Mesodermal cell (in vitro differentiated cells): ENCODE results near the gene NUP210L.
"Not testable (repeated sequence)": the region's sequence is repeated elsewhere in the genome, so short reads cannot be mapped to it uniquely, and the experiment has no call there.

Experiments
- H3K27ac ChIP-seq: 2 replicates; pipeline ENCODE4 v1.7.0; 2013; ENCODE audit warnings: mild to moderate bottlenecking, low read depth, low read length, moderate library complexity; ENCODE audit not compliant: severe bottlenecking
- H3K36me3 ChIP-seq: 2 replicates; pipeline ENCODE4 v1.7.1; 2013; ENCODE audit warnings: mild to moderate bottlenecking, low read length, moderate library complexity; ENCODE audit not compliant: control insufficient read depth, insufficient read depth
- H3K4me1 ChIP-seq: one replicate; pipeline ENCODE4 v1.7.1; 2013; ENCODE audit warnings: mild to moderate bottlenecking, low read length; ENCODE audit not compliant: insufficient read depth, control insufficient read depth, poor library complexity, severe bottlenecking
- H3K4me3 ChIP-seq: 2 replicates; pipeline ENCODE4 v1.7.0; 2013; ENCODE audit warnings: low read length, control low read depth, mild to moderate bottlenecking; ENCODE audit not compliant: insufficient read depth, poor library complexity, severe bottlenecking; ENCODE audit errors: extremely low read depth
- H3K9me3 ChIP-seq: 2 replicates; pipeline ENCODE4 v1.7.1; 2013; ENCODE audit warnings: mild to moderate bottlenecking, low read length, moderate library complexity; ENCODE audit not compliant: control insufficient read depth
- WGBS, 2 experiments: methylation state at CpG; one replicate each; pipeline ENCODE4 v1.1.5; 2013; ENCODE audit warnings: missing lambda C conversion rate in 2 of 2; ENCODE audit not compliant: insufficient coverage in 2 of 2; 5-methylcytosine and 5-hydroxymethylcytosine counted together

Gene NUP210L

DNA sequence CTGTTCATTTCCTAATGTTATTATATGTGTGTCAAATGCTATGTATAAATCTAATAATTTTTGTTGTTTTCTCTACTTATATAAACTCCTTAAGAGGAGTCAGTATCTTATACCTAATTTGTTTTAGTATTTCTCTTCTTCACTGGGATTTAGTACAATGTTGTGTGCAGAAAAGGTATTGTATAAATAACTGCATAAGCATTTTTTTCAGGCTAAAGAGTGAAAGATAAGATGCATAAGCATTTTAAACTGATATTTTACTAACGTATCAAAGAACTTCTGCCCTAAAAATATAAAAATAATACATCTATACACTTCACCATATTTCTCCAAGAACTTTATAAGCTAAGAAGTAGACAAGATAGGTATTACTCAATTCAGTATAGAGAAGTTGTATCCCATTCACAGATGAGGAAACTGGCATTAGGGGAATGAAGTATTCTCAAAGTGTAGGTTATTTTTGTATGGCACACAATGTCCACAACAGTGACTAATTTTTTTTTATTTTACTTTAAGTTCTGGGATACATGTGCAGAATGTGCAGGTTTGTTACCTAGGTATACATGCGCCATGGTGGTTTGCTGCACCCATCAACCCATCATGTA is 59.3 kb downstream of the NUP210L start:
- H3K9me3 ChIP-seq, result no peaks in the 10 kb centered on the region
- no peaks in the 10 kb centered on the region for H3K4me1 ChIP-seq
- no peaks in the 10 kb centered on the region for H3K36me3 ChIP-seq
- H3K4me3 ChIP-seq, result no peak overlapping the region
- no peak overlapping the region for H3K27ac ChIP-seq
- 100% methylated on average over 1 of the region's 2 CpGs for WGBS, 2 experiments

- Histone ChIP-seq H3K9me3 (no peaks in the 10 kb centered on the region), H3K4me1 (no peaks in the 10 kb centered on the region), H3K4me3 (no peak overlapping the region), H3K27ac (no peak overlapping the region), H3K36me3 (no peaks in the 10 kb centered on the region)
- WGBS, 2 experiments, result no CpG with 5 or more reads among the region's 4 CpGs
Measured at GRCh38 chr1:154094411-154094810, 60.5 kb downstream of the NUP210L start.

DNA sequence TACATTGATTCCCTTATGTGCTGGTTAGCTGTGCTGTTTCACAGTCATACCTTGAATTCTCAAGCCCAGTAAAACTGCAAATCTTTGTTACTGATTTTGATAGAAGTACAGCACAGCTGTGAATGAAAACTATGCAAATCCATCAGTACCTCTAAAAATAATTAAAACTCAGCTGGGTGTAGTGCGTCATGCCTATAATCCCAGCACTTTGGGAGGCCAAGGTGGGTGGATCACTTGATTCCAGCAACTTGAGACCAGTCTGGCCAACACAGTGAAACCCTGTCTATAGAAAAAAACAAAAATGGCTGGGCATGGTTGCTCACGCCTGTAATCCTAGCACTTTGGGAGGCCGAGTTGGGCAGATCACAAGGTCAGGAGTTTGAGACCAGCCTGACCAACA is 61.2 kb downstream of the NUP210L start:
- 87 to 88% methylated on average over 2 to 3 of the region's 3 CpGs for WGBS, 2 experiments
- H3K9me3 ChIP-seq, result no peaks in the 10 kb centered on the region
- no peaks in the 10 kb centered on the region for H3K36me3 ChIP-seq
- no peaks in the 10 kb centered on the region for H3K4me1 ChIP-seq
- H3K4me3 ChIP-seq, result no peak overlapping the region
- H3K27ac ChIP-seq, result no peak overlapping the region

GRCh38 chr1:154091706-154092105 is 63.2 kb downstream of the NUP210L start:
- Histone ChIP-seq H3K4me3 (no peak overlapping the region), H3K4me1 (no peaks in the 10 kb centered on the region), H3K27ac (no peak overlapping the region), H3K9me3 (no peaks in the 10 kb centered on the region), H3K36me3 (no peaks in the 10 kb centered on the region)
- WGBS, 2 experiments, result 100% methylated on average over 1 of the region's 7 CpGs; no CpG with 5 or more reads in 1 of the 2 experiments

- Histone ChIP-seq H3K4me3 (no peak overlapping the region), H3K9me3 (no peaks in the 10 kb centered on the region), H3K27ac (no peak overlapping the region), H3K36me3 (no peaks in the 10 kb centered on the region), H3K4me1 (no peaks in the 10 kb centered on the region)
- WGBS, 2 experiments, result 100% methylated on average over 1 of the region's 2 CpGs
Measured at GRCh38 chr1:154087574-154087973, 67.3 kb downstream of the NUP210L start.

DNA sequence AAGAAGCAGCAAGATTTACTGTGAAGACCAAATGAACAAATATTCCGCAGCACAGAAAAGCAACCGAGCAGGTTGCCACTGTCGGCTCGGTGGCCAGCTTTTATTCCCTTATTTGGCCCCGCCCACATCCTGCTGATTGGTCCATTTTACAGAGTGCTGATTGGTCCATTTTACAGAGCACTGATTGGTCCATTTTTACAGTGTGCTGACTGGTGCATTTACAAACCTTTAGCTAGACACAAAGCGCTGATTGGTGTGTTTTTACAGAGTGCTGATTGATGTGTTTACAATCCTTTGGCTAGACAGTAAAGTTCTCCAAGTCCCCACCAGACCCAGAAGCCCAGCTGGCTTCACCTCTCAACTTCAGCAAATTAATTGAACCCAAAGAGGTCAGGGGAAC is 71.8 kb downstream of the NUP210L start:
- not testable (repeated sequence) for H3K36me3 ChIP-seq, H3K9me3 ChIP-seq, H3K4me3 ChIP-seq, H3K27ac ChIP-seq, H3K4me1 ChIP-seq
- WGBS, 2 experiments, result 67 to 85% methylated on average over 5 of the region's 6 CpGs

GRCh38 chr1:154081386-154082126 is 73.3 kb downstream of the NUP210L start:
- WGBS, 2 experiments, result 79 to 83% methylated on average over 4 to 5 of the region's 6 CpGs
- H3K4me3 ChIP-seq, result no peak overlapping the region
- H3K27ac ChIP-seq, result no peak overlapping the region
- H3K9me3 ChIP-seq, result no peaks in the 10 kb centered on the region
- no peaks in the 10 kb centered on the region for H3K4me1 ChIP-seq
- no peaks in the 10 kb centered on the region for H3K36me3 ChIP-seq

DNA sequence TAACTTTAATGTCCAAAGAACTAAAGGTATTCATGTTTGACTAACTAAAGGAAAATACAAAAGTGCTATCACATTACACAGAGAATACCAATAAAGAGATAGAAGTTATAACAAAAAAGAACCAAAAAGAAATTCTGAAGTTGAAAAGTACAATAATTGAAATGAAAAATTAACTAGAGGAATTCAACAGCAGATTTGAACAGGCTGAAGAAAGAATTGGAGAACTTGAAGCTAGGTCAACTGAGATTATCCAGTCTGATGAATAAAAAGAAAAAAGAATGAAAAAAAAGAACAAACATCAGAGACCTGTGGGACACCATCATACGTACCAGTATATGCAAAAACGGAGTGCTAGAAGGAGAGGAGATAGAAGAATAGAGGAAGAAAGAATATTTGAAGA is 78.5 kb downstream of the NUP210L start:
- Histone ChIP-seq H3K4me1 (no peaks in the 10 kb centered on the region), H3K36me3 (no peaks in the 10 kb centered on the region), H3K9me3 (no peaks in the 10 kb centered on the region), H3K4me3 (no peak overlapping the region), H3K27ac (no peak overlapping the region)
- 100% methylated on average over 2 of the region's 2 CpGs; no CpG with 5 or more reads in 1 of the 2 experiments for WGBS, 2 experiments

GRCh38 chr1:154075746-154076145 is 79.1 kb downstream of the NUP210L start:
- no peak overlapping the region for H3K4me3 ChIP-seq
- no peaks in the 10 kb centered on the region for H3K4me1 ChIP-seq
- H3K27ac ChIP-seq, result no peak overlapping the region
- 78 to 81% methylated on average over 2 of the region's 2 CpGs for WGBS, 2 experiments
- no peaks in the 10 kb centered on the region for H3K36me3 ChIP-seq
- H3K9me3 ChIP-seq, result no peaks in the 10 kb centered on the region

GRCh38 chr1:154062309-154062708 is 92.6 kb downstream of the NUP210L start:
- WGBS, 2 experiments, result no CpG with 5 or more reads among the region's 1 CpG
- Histone ChIP-seq H3K36me3 (no peaks in the 10 kb centered on the region), H3K9me3 (no peaks in the 10 kb centered on the region), H3K27ac (no peak overlapping the region), H3K4me3 (no peak overlapping the region), H3K4me1 (no peaks in the 10 kb centered on the region)

GRCh38 chr1:154047436-154047835 is 107.4 kb downstream of the NUP210L start:
- 72 to 73% methylated on average over 2 of the region's 4 CpGs for WGBS, 2 experiments
- H3K36me3 ChIP-seq, H3K9me3 ChIP-seq, H3K27ac ChIP-seq, H3K4me1 ChIP-seq, H3K4me3 ChIP-seq: not testable (repeated sequence)
